HG02981 (cell line): ENCODE results near the gene SUCO.

ENCODE experiments used
- ATAC-seq: cut with Tn5 transposase; IDR thresholded peaks from one replicate; pipeline ENCODE4 v1.9.1; 2021; ENCODE audit warnings: mild to moderate bottlenecking, moderate library complexity; ENCODE audit not compliant: unreplicated experiment

SUCO gene

DNA sequence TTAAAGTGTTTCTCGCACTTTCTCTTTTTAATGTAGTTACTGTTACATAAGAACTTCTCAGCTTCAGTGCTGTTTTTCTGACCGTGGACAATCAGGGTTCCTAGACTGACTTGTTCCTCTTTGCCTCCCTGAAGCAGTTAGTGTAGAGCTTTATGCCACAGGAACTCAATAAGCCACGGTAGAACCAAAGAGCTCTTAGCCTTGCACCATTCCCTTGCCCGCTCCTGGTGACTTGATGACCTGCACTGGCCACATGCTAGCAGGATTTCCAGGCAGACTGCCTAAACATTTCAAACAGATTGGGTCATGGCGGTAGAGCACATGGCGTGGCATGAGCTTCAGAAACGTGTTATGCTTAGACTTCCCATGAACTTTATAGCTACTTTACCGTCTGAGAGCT, 107.2 kb downstream of the SUCO start:
- ATAC-seq, result no peak

DNA sequence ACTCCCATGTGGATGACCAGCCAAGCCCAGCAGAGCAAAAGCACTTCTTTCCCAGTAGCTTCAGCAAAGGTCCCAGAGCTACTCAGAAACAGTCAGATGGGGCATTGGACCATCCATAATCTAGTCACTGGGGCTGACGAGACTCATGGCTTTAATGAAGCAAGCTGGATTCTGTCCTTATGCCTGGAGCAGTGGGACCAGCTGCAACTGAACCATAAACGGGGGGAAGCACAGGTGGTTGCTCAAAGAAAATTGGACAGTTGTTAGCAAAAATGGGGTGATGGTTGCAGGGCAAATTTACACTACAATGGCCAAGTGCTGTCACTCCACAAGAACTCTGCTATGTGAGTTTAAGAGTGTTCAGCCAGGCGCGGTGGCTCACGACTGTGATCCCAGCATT, 108.5 kb downstream of the SUCO start:
- ATAC-seq, result no peak

DNA sequence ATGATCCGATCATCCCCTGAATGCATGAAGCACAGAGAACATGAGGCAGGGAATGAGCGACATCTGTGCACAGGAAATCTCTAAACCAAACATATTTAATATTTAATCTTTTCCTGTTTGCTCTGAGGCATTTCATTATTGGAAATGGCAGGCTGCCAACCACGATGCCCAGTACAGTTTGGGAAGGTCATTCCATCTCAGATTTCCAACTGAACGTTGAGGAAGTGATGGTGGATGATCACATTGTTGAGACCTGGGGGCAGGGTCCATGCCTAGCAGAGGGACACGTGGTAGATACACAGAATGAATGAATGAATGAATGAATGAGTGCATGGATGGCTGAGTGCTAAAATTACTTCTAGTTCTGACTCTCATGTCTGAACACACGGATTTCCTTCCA, 110.0 kb downstream of the SUCO start:
- no peak for ATAC-seq

DNA sequence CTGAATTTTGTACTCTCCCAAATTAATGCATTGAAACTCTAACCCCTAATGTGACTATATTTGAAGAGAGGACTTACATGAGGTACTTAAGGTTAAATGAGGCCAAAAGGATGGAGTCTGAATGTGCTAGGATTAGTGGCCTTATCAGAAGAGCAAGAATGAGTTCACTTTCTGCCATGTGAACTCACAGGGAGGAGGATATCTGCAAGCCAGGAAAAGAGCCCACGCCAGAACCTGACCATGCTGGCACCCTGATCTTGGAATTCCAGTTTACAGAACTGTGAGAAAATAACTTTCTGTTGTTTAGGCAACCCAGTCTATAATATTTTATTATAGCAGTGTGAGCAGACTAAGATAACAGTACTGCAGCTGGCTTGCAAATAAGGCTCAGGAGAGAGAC, 113.7 kb downstream of the SUCO start:
- no peak for ATAC-seq

DNA sequence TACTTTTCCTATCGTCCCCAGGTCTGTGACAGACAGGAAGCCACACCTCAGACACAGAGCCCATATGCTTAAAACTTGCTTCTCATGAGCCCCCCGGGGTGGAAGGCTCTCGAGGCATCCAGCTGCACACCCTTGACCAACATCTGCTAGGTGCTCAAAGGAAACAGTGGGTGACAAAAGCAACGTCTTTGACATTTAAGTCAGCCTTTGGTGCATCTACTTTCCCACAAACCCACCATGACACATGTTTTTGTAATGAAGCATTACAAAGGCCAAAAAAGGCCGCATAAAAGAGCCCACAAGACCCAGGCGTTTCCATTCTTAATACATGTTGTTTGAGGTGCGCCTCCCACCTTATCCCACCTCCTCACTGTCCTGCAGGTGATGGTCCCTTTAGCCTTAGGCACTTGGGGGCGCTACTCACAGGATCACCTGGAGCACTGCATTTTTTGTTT, 114.2 kb downstream of the SUCO start:
- no peak for ATAC-seq

DNA sequence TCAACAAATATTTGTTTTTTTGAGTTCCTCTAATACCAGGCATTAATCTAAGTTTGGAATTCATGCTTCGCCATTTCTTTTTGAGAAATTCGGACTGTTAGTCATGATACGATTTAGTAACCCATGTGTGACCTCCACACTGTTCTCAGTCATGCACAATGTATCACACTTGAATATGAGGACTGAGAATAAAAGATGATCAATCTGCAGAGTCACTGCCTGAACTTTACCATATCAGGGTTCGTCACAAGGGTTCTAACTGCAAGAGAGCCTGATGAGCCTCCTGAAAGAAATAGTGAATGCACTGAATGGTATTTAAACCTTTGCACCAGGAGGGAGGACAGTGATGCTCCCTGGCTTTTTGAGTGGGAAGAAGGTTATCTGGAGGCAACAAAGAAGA, 115.0 kb downstream of the SUCO start:
- ATAC-seq, result no peak

DNA sequence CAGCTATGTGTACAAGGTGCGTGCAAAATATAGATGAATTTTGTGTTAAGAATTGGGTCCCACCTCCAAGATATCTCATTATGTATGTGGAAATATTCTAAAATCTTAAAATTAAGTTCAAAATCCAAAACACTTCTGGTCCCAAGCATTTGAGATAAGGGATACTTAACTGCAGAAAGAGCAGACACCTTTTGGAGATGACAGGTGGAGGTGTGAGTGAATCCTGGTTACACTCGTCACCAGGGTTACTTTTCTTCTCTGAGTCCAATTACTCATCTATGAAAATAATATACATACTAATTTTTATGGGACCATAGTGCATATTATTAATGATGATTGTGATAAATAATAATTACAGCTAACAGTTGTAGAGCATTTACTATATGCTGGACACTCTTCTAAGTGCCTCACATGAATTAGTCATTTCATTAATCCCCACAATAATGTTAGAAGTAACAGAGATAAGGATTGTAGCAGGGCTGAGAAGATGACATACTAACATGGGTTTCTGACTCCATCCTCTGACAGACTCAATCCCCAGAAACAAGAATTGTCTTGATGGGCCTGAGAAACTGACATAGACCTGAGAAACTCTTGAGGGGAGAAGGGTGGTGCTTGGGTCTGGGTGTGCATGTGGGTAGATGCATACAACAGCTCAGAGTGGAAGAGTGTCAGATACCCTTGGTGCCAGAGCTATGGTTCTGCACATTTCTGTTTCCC, 117.7 kb downstream of the SUCO start:
- ATAC-seq, result no peak

DNA sequence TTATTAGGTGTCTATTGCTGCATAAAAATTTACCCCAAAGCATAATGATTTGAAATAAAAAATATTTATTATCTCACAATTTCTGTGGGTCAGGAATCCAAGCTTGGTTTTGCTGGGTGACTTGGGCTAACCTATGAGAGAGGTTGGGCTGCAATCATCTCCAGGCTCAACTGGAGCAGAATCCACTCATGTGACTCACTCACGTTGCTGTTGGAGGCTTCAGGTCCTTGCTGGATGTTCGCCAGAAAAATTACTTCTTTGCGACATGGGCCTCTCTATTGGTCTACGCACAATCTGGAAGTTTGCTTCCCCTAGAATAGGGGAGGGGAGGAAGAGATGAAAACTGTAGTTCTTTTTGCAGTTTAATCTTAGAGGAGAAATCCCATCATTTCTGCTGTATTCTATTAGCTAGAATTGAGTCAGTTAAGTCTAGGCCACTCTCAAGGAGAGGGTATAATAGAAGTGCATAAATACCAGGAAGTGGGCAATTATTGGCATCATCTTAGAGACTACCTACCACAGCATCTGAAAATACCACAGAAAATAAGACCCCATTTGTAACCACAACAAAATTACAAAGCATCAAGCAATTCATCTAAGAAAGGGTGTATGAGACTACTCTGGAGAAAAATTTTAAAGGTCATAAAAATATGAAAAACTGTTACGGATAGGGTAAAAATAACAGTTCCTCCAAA, 120.2 kb downstream of the SUCO start:
- no peak for ATAC-seq

DNA sequence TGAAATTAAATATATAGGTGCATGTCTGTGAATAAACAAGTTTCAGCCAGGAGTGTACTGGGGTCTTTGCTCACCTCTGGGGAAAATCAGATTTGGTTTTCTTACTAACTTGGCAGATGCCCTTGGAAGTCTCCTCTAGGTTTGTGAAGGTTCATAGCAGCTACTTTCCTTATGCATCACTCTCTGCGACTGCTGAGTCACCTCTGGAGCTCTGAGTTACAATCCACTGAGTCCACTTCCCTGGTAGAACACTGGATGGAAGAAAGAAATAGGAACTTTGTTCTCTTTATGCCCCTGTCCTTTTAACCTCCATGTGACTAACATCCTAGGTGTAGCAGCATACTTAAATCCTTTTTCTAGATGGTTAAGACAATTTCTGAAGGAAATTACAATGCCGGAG, 121.6 kb downstream of the SUCO start:
- no peak for ATAC-seq

DNA sequence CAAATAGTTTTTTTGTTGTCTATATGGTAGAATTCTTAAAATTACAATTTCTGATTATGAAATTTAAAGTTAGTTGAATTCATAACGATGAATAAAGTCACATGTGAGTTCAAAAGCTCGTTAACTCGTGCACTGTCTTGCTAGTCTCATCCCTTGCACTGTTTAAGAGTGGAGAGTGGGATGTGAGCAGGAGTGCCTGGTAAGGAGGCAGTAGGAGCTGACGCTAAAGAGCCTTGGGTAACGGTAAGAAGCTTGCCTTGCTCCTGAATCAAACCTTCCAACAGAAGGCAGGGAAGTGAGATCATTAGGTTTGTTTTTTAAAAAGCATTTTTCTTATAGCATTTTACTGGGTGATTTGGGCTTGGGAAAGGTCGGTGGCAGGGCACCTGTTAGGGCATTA, 123.6 kb downstream of the SUCO start:
- no peak for ATAC-seq

DNA sequence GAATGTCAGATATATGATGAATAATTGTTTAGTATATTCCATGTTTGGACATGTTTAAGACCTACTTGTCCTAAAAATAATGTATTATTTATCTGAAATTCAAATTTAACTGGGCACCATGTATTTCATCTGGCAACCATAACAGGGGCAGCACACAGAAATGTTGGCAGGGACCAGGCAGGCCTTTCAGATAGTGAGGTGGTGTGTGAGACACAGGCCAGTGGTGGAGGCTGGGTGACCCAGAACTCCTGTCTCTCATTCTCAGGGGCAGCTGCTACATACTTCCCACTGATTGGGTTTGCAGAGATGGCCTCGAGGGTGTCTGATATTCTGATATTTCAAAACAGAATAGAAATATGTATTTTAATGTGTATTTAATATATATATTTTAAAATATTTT, 124.6 kb downstream of the SUCO start:
- ATAC-seq, result no peak

DNA sequence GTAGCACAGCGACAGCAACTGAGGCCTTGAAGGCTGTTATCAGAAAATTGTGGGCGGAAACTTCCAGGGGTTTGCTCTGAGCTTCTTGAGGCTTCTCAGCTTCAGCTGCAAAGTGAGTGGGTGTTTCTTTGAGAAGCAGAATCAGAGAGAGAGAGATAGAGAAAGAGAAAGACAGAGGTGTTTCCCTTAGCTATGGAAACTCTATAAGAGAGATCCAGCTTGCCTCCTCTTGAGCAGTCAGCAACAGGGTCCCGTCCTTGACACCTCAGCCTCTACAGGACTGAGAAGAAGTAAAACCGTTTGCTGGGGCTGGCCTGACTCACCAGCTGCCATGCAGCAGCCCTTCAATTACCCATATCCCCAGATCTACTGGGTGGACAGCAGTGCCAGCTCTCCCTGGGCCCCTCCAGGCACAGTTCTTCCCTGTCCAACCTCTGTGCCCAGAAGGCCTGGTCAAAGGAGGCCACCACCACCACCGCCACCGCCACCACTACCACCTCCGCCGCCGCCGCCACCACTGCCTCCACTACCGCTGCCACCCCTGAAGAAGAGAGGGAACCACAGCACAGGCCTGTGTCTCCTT, 126.0 kb downstream of the SUCO start, which contains the start of gene FASLG:
TSS of gene FASLG (plus strand) at position 233 of the 583 bp plus-strand sequence. CDS start at position 332, 99 bp downstream.
- ATAC-seq, result no peak

DNA sequence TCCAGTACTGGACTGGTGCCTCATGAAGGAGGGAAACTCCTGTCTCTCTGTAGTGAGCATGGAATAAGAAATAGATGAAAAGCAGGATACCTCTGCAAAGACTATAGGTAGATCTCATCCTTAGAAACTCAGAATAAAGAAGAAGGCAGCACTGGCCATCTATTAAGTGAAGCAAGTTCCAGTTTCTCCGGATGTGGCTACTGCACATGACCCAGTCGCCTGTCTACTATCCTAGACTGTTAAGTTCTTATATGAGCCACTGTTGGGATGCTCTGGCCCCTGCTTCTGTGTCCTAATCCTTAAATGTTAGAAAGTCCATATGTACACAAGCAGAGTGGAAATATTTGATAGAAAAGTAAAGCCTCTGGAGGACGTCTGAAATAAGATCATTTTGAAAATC, 128.2 kb downstream of the SUCO start:
- ATAC-seq, result no peak
